MM.1S (cell line): ENCODE data around the gene ARMC3.

Source experiments
- DNase-seq: peaks from one replicate; pipeline ENCODE4 v3.0.0-alpha.2; 2015
- H2AFZ ChIP-seq: fragments of 300-600 bp; sonication (generic); 2 replicates; pipeline ENCODE4 v1.6.0; 2016; ENCODE audit warnings: antibody characterized with exemption, low read length
- H3F3A ChIP-seq: fragments of 300-600 bp; sonication (generic); 2 replicates; pipeline ENCODE4 v1.6.1; 2016; ENCODE audit warnings: mild to moderate bottlenecking, antibody characterized with exemption, low read length, moderate library complexity, mixed read lengths; ENCODE audit not compliant: insufficient read depth
- H3K27ac ChIP-seq: fragments of 300-600 bp; sonication (generic); 2 replicates; pipeline ENCODE4 v1.5.1; 2016; ENCODE audit warnings: mild to moderate bottlenecking, low read length
- H3K27me3 ChIP-seq: fragments of 300-600 bp; sonication (generic); replicated peaks from 2 replicates; pipeline ENCODE4 v1.6.0; 2016; ENCODE audit warnings: low read length; ENCODE audit not compliant: insufficient read depth
- H3K36me3 ChIP-seq: fragments of 300-600 bp; sonication (generic); replicated peaks from 2 replicates; pipeline ENCODE4 v1.6.1; 2016; ENCODE audit warnings: mild to moderate bottlenecking, low read length, mixed read lengths; ENCODE audit not compliant: insufficient read depth
- H3K4me1 ChIP-seq: fragments of 300-600 bp; sonication (generic); 2 replicates; pipeline ENCODE4 v1.6.1; 2016; ENCODE audit warnings: low read length, mixed read lengths
- H3K4me2 ChIP-seq: fragments of 300-600 bp; sonication (generic); 2 replicates; pipeline ENCODE4 v1.6.0; 2016; ENCODE audit warnings: low read depth, low read length
- H3K4me3 ChIP-seq: fragments of 300-600 bp; sonication (generic); 2 replicates; pipeline ENCODE4 v1.5.1; 2016; ENCODE audit warnings: low read length, mixed read lengths
- H3K79me2 ChIP-seq: fragments of 300-600 bp; sonication (generic); 2 replicates; pipeline ENCODE4 v1.6.1; 2016; ENCODE audit warnings: mixed run types, low read length, mixed read lengths
- H3K9ac ChIP-seq: fragments of 300-600 bp; sonication (generic); 2 replicates; pipeline ENCODE4 v1.6.1; 2016; ENCODE audit warnings: low read length, mixed read lengths
- H3K9me2 ChIP-seq: fragments of 300-600 bp; sonication (generic); replicated peaks from 2 replicates; pipeline ENCODE4 v1.6.1; 2016; ENCODE audit warnings: mild to moderate bottlenecking, low read length, mixed read lengths; ENCODE audit not compliant: insufficient read depth
- H3K9me3 ChIP-seq: fragments of 300-600 bp; sonication (generic); replicated peaks from 2 replicates; pipeline ENCODE4 v1.6.1; 2016; ENCODE audit warnings: mild to moderate bottlenecking, low read length, mixed read lengths; ENCODE audit not compliant: insufficient read depth
- H4K20me1 ChIP-seq: fragments of 300-600 bp; sonication (generic); 2 replicates; pipeline ENCODE4 v1.6.1; 2016; ENCODE audit warnings: mild to moderate bottlenecking, low read length, moderate library complexity, mixed read lengths; ENCODE audit not compliant: insufficient read depth
- EZH2 ChIP-seq: fragments of 300-600 bp; sonication (generic); optimal IDR thresholded peaks from 2 replicates; pipeline ENCODE3; 2017; ENCODE audit warnings: low read depth, mild to moderate bottlenecking, antibody characterized with exemption, low read length, mixed read lengths
- EZH2phosphoT487 ChIP-seq: fragments of 300-600 bp; sonication (generic); IDR thresholded peaks from 2 replicates; pipeline ENCODE4 v1.6.1; 2018; ENCODE audit warnings: antibody characterized with exemption, low read length
- TF ChIP-seq, protein P1 (sequence below): fragments of 300-600 bp; sonication (generic); IDR thresholded peaks from 2 replicates; pipeline ENCODE4 v1.5.1; 2016; ENCODE audit warnings: antibody characterized with exemption, low read length, mixed read lengths

ARMC3 gene

DNA sequence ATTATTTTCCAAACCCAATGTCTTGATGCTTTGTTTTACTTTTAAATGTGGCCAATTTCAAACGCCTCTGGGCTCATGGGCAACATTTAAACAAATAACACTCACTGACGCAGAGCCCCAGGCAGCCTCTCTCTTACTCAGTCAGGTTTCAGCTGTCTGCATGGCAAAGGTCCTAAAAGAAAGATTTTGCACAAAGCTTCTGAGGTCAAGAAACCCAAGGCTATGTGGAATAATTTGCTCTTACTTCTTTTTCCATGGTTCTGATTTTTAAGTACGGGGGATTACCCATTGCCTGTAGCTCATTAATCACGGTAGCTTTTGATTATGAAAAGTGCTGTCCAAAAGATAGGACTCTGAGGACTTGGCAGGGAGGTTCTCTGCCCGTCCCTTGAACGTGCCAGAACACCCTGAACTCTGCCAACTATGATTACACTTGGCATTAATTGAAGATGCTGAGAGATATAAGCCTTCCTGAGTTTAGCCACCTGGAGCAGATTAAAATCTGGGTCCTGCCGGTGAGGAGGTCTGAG is 153.4 kb downstream of the ARMC3 start:
- H3F3A ChIP-seq = peaks cover 5% of the 10 kb centered on the region
- no peaks in the 10 kb centered on the region for H3K9me2 ChIP-seq
- H3K36me3 ChIP-seq = no peaks in the 10 kb centered on the region
- H3K4me2 ChIP-seq = no peak overlapping the region
- DNase-seq = no peak
- H3K9me3 ChIP-seq = no peaks in the 10 kb centered on the region
- H3K9ac ChIP-seq = no peak overlapping the region
- no peak for TF ChIP-seq EZH2phosphoT487
- no peak for TF ChIP-seq EZH2
- TF ChIP-seq, protein P1, sequence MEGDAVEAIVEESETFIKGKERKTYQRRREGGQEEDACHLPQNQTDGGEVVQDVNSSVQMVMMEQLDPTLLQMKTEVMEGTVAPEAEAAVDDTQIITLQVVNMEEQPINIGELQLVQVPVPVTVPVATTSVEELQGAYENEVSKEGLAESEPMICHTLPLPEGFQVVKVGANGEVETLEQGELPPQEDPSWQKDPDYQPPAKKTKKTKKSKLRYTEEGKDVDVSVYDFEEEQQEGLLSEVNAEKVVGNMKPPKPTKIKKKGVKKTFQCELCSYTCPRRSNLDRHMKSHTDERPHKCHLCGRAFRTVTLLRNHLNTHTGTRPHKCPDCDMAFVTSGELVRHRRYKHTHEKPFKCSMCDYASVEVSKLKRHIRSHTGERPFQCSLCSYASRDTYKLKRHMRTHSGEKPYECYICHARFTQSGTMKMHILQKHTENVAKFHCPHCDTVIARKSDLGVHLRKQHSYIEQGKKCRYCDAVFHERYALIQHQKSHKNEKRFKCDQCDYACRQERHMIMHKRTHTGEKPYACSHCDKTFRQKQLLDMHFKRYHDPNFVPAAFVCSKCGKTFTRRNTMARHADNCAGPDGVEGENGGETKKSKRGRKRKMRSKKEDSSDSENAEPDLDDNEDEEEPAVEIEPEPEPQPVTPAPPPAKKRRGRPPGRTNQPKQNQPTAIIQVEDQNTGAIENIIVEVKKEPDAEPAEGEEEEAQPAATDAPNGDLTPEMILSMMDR = no peak
- H3K27ac ChIP-seq = no peak overlapping the region
- no peak overlapping the region for H2AFZ ChIP-seq
- no peak overlapping the region for H3K4me3 ChIP-seq
- H3K4me1 ChIP-seq = 0 out of 2 replicates have a peak, but pooled peaks cover 20% of the 10 kb centered on the region
- H3K27me3 ChIP-seq = no peaks in the 10 kb centered on the region
- no peaks in the 10 kb centered on the region for H3K79me2 ChIP-seq
- no peaks in the 10 kb centered on the region for H4K20me1 ChIP-seq

DNA sequence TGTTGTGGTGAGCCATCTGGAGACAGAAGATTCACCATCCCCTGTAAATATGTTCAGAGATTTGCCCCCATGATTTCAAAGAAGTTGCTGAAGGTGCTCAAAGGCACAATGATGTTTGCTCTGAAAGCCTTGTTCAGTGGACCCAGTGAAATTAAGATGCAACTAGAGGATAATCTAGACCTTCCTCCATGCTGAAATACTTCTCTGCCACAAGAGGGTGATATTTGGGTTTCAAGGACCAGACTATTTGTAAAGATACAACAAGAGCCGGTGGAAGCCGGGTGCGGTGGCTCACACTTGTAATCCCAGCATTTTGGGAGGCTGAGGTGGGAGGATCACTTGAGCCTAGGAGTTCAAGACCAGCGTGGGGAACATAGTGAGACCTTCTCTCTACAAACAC is 154.0 kb downstream of the ARMC3 start:
- H3F3A ChIP-seq = peaks cover 5% of the 10 kb centered on the region
- no peak overlapping the region for H3K9ac ChIP-seq
- H3K36me3 ChIP-seq = no peaks in the 10 kb centered on the region
- H3K4me3 ChIP-seq = no peak overlapping the region
- 0 out of 2 replicates have a peak, but pooled peaks cover 17% of the 10 kb centered on the region for H3K4me1 ChIP-seq
- peak; percentile 17 for DNase-seq
- no peaks in the 10 kb centered on the region for H4K20me1 ChIP-seq
- H3K9me3 ChIP-seq = no peaks in the 10 kb centered on the region
- no peak for TF ChIP-seq EZH2phosphoT487
- TF ChIP-seq, protein P1 = peak; percentile 33
- H3K79me2 ChIP-seq = no peaks in the 10 kb centered on the region
- no peak overlapping the region for H3K4me2 ChIP-seq
- no peaks in the 10 kb centered on the region for H3K9me2 ChIP-seq
- no peak overlapping the region for H3K27ac ChIP-seq
- no peak overlapping the region for H2AFZ ChIP-seq
- H3K27me3 ChIP-seq = no peaks in the 10 kb centered on the region
